ENCODE measurements around the gene FLRT3. TPM values are rescaled to one million over a fixed set of nuclear protein-coding genes. Genes with fewer than 3 reads are reported as not detected.

Gene FLRT3
- total RNA-seq, 3 donors from 2014 or later (not counting 1 experiment from before 2014, with no cell fraction given): not detected

DNA sequence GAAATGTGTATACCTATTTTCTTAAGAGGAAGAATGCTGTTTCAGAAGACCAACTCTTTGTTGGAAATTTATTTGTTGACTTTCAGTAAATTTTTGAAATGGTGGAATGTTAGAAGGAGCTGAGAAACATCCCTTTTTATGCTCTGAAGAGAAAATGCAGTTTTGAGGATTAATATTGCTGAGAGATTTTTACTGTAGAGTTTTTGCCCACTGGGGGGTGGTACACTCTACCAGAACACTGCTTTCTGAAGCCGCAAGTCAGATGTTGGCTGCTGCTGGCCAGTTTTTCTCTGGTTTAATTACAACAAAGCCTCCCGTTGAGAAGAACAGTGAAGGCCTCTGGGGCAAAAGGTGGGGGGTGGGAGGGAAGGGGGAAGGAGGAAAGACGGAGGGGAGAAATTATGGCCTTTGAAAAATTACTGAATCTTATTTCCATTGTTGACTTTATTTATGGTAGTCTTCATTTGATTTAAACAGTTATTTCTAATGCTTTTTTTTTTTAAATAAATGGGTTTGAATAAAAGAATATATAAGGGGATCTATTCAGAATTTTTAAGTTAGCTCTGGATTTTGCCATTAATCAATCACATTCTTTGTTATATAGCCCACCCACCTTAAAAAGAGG is 3.0 kb downstream of the FLRT3 start:
- no peak for DNase-seq
- H3K27me3 Mint-ChIP-seq (ENCODE audit: low read depth in 2 of 2): no peaks in the 10 kb centered on the region
- Histone ChIP-seq H3K4me1 (ENCODE audit: control insufficient read depth, insufficient read depth, low read length) (no peaks in the 10 kb centered on the region), H3K36me3 (ENCODE audit: control insufficient read depth, insufficient read depth, low read length) (no peaks in the 10 kb centered on the region), H3K4me3 (ENCODE audit: low read length) (no peak overlapping the region), H3K27ac (ENCODE audit: low read length) (no peak overlapping the region), H3K27me3 (ENCODE audit: control insufficient read depth, insufficient read depth, low read length) (no peaks in the 10 kb centered on the region), H3K9me3 (ENCODE audit: control insufficient read depth, insufficient read depth, low read length) (no peaks in the 10 kb centered on the region)
- H3K4me1 Mint-ChIP-seq: no peaks in the 10 kb centered on the region
- H3K36me3 Mint-ChIP-seq: no peaks in the 10 kb centered on the region
- TF ChIP-seq, protein P1, sequence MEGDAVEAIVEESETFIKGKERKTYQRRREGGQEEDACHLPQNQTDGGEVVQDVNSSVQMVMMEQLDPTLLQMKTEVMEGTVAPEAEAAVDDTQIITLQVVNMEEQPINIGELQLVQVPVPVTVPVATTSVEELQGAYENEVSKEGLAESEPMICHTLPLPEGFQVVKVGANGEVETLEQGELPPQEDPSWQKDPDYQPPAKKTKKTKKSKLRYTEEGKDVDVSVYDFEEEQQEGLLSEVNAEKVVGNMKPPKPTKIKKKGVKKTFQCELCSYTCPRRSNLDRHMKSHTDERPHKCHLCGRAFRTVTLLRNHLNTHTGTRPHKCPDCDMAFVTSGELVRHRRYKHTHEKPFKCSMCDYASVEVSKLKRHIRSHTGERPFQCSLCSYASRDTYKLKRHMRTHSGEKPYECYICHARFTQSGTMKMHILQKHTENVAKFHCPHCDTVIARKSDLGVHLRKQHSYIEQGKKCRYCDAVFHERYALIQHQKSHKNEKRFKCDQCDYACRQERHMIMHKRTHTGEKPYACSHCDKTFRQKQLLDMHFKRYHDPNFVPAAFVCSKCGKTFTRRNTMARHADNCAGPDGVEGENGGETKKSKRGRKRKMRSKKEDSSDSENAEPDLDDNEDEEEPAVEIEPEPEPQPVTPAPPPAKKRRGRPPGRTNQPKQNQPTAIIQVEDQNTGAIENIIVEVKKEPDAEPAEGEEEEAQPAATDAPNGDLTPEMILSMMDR (IDR thresholded peaks at IDR 0.05): no peak
- no peaks in the 10 kb centered on the region for H3K9me3 Mint-ChIP-seq
- no peak overlapping the region for H3K27ac Mint-ChIP-seq
- no peak overlapping the region for H3K4me3 Mint-ChIP-seq
- whole genome bisulfite sequencing (ENCODE audit: insufficient coverage): 22% methylated on average over 3 of the region's 3 CpGs
- intact Hi-C loops (cut with micrococcal nuclease): no loop called here
- no peak for ATAC-seq

DNA sequence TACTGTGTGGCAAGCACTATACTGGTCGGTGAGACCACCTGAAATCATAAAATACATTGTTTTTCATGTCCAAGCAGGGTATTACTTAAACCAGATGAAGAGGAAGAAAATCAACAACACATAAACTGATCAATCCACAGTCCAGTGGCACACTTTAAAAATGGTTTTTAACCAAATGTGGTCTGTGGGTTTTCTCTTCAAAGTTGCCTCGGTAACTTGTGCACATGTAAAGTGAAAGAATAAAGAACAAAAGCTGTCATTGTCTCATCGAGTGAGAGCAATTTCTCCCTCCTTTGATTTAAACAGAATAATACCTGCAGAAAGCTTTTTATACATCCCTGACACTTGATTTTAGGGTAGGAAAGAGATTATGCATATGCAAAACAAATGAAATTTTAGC is 3.7 kb downstream of the FLRT3 start:
- no peak for ATAC-seq
- Mint-ChIP-seq H3K4me3 (no peak overlapping the region), H3K36me3 (no peaks in the 10 kb centered on the region), H3K9me3 (no peaks in the 10 kb centered on the region), H3K27ac (no peak overlapping the region), H3K4me1 (no peaks in the 10 kb centered on the region), H3K27me3 (ENCODE audit: low read depth in 2 of 2) (no peaks in the 10 kb centered on the region)
- WGBS (ENCODE audit: insufficient coverage): 71% methylated on average over 1 of the region's 3 CpGs
- H3K9me3 ChIP-seq (ENCODE audit: control insufficient read depth, insufficient read depth, low read length): no peaks in the 10 kb centered on the region
- TF ChIP-seq, protein P1 (IDR thresholded peaks at IDR 0.05): no peak
- H3K36me3 ChIP-seq (ENCODE audit: control insufficient read depth, insufficient read depth, low read length): no peaks in the 10 kb centered on the region
- H3K4me3 ChIP-seq (ENCODE audit: low read length): no peak overlapping the region
- DNase-seq: no peak
- H3K4me1 ChIP-seq (ENCODE audit: control insufficient read depth, insufficient read depth, low read length): no peaks in the 10 kb centered on the region
- H3K27me3 ChIP-seq (ENCODE audit: control insufficient read depth, insufficient read depth, low read length): no peaks in the 10 kb centered on the region
- no peak overlapping the region for H3K27ac ChIP-seq (ENCODE audit: low read length)
- intact Hi-C loops (cut with micrococcal nuclease): no loop called here

DNA sequence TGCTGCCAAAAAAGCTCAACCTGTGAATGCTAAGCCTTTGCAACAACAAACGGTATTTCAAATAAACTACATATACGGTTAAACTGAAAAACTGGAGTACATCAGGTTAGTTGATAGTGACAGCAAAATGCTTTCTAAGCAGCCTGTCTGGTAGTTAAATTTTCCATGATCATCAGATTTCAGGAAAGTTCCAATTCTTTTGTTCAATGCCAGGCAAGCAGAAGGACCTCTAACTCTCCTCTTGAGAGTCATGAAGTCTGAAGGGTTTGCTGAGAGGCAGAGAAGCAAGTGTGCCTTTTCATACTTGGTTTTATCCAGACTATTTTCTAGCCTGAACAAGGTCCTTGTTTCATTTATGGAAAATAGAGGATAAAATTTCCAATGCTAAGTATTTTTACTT is 4.5 kb downstream of the FLRT3 start:
- Mint-ChIP-seq H3K27me3 (ENCODE audit: low read depth in 2 of 2) (no peaks in the 10 kb centered on the region), H3K27ac (no peak overlapping the region), H3K4me3 (no peak overlapping the region), H3K9me3 (no peaks in the 10 kb centered on the region), H3K36me3 (no peaks in the 10 kb centered on the region), H3K4me1 (no peaks in the 10 kb centered on the region)
- Histone ChIP-seq H3K4me3 (ENCODE audit: low read length) (no peak overlapping the region), H3K4me1 (ENCODE audit: control insufficient read depth, insufficient read depth, low read length) (no peaks in the 10 kb centered on the region), H3K36me3 (ENCODE audit: control insufficient read depth, insufficient read depth, low read length) (no peaks in the 10 kb centered on the region), H3K9me3 (ENCODE audit: control insufficient read depth, insufficient read depth, low read length) (no peaks in the 10 kb centered on the region), H3K27me3 (ENCODE audit: control insufficient read depth, insufficient read depth, low read length) (no peaks in the 10 kb centered on the region), H3K27ac (ENCODE audit: low read length) (no peak overlapping the region)
- WGBS (ENCODE audit: insufficient coverage): 100% methylated on average over 2 of the region's 2 CpGs
- intact Hi-C loops (cut with micrococcal nuclease): no loop called here
- TF ChIP-seq, protein P1 (IDR thresholded peaks at IDR 0.05): no peak
- DNase-seq: no peak
- ATAC-seq: no peak

DNA sequence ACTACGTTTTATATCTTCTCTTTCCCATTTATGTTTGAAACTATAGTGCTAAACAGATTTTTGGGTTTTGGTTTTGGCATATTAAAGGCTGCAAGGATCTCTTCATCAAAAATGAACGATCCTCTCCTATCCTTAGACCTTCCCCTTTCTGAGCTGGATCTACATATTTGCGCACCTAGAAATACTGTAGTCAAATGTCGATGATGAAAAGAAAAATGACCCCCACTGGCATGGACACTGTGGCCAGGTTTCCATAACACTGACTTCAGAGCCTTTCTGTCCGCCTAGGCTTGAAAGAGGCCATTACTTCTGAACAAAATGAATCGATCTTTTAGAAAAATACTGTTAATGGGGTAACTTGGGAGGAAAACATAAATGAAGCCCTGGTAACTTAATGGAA is 5.8 kb downstream of the FLRT3 start:
- Mint-ChIP-seq H3K27ac (no peak overlapping the region), H3K27me3 (ENCODE audit: low read depth in 2 of 2) (no peaks in the 10 kb centered on the region), H3K4me3 (no peak overlapping the region), H3K9me3 (no peaks in the 10 kb centered on the region), H3K36me3 (no peaks in the 10 kb centered on the region), H3K4me1 (no peaks in the 10 kb centered on the region)
- Histone ChIP-seq H3K9me3 (ENCODE audit: control insufficient read depth, insufficient read depth, low read length) (no peaks in the 10 kb centered on the region), H3K4me3 (ENCODE audit: low read length) (no peak overlapping the region), H3K36me3 (ENCODE audit: control insufficient read depth, insufficient read depth, low read length) (no peaks in the 10 kb centered on the region), H3K4me1 (ENCODE audit: control insufficient read depth, insufficient read depth, low read length) (no peaks in the 10 kb centered on the region), H3K27me3 (ENCODE audit: control insufficient read depth, insufficient read depth, low read length) (no peaks in the 10 kb centered on the region), H3K27ac (ENCODE audit: low read length) (no peak overlapping the region)
- TF ChIP-seq, protein P1 (IDR thresholded peaks at IDR 0.05): no peak
- 87% methylated on average over 6 of the region's 6 CpGs for WGBS (ENCODE audit: insufficient coverage)
- ATAC-seq (no peak), DNase-seq (no peak)
- intact Hi-C loops (cut with micrococcal nuclease): no loop called here
